SK-N-SH (cell line): ENCODE results near the gene NEK9.

ENCODE experiments used
- ELF1 ChIP-seq: IDR thresholded peaks from 2 replicates; pipeline ENCODE4 v1.4.0; 2012
- FOXM1 ChIP-seq: IDR thresholded peaks from 2 replicates; pipeline ENCODE4 v1.4.0; 2012; ENCODE audit warnings: low read depth, mild to moderate bottlenecking
- POLR2AphosphoS5 ChIP-seq: IDR thresholded peaks from 2 replicates; pipeline ENCODE4 v1.6.1; 2012; ENCODE audit warnings: low read depth, low read length
- TF ChIP-seq, protein P1 (sequence below): fragments of 200-600 bp; sonication (generic); IDR thresholded peaks from 2 replicates; pipeline ENCODE4 v1.6.1; 2017; ENCODE audit warnings: antibody characterized with exemption, mild to moderate bottlenecking, moderate library complexity

DNA sequence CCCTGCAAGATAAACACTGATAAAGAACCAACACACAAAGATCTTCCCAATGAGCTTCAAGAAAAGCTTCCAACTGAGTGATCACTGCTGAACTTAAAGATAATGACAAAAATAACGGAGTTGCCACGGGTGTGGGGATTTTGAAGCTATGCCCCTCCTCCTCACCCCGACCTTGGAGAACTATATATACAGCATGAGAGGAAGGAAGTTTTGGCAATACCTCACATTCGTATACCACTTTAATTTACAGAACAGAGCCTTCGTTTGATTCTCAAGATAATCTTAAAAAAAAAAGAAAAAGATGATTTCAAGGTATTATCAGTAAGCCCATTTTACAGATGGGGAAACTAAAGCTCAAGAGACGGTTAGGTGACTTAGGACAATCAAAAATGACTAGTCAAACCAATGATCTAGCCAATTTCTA lies 715 bp downstream of the NEK9 start:
- TF ChIP-seq ELF1, result no peak
- TF ChIP-seq POLR2AphosphoS5, result no peak
- TF ChIP-seq FOXM1, result no peak
- TF ChIP-seq, protein P1, sequence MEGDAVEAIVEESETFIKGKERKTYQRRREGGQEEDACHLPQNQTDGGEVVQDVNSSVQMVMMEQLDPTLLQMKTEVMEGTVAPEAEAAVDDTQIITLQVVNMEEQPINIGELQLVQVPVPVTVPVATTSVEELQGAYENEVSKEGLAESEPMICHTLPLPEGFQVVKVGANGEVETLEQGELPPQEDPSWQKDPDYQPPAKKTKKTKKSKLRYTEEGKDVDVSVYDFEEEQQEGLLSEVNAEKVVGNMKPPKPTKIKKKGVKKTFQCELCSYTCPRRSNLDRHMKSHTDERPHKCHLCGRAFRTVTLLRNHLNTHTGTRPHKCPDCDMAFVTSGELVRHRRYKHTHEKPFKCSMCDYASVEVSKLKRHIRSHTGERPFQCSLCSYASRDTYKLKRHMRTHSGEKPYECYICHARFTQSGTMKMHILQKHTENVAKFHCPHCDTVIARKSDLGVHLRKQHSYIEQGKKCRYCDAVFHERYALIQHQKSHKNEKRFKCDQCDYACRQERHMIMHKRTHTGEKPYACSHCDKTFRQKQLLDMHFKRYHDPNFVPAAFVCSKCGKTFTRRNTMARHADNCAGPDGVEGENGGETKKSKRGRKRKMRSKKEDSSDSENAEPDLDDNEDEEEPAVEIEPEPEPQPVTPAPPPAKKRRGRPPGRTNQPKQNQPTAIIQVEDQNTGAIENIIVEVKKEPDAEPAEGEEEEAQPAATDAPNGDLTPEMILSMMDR, result no peak
